Measurements from ENCODE around the gene CD83.
"Not testable (repeated sequence)": the region's sequence is repeated elsewhere in the genome, so short reads cannot be mapped to it uniquely, and the experiment has no call there.

The CD83 gene

GRCh38 chr6:14117158-14118090 lies at the start of gene CD83:
CD83 (plus strand) TSS chr6:14117772; CDS start chr6:14117812, 40 bp downstream.
- DNase-seq (ENCODE audit: insufficient read length, low spot score) (peak; percentile 94), FAIRE-seq (no peak)
- peak; percentile 51 for TF ChIP-seq POLR2A (IDR thresholded peaks at IDR 0.05; ENCODE audit: low read depth, low read length)

GRCh38 chr6:14068133-14068532 lies 49.4 kb upstream of the CD83 start:
- DNase-seq (ENCODE audit: insufficient read length, low spot score), result peak; percentile 38
- TF ChIP-seq POLR2A (IDR thresholded peaks at IDR 0.05; ENCODE audit: low read depth, low read length), result no peak
- no peak for FAIRE-seq

- no peak for FAIRE-seq
These were observed 48.9 kb upstream of the CD83 start for GRCh38 chr6:14068623-14069022.

GRCh38 chr6:14070457-14070856 lies 47.1 kb upstream of the CD83 start:
- TF ChIP-seq POLR2A (IDR thresholded peaks at IDR 0.05; ENCODE audit: low read depth, low read length), result no peak
- FAIRE-seq, result no peak

More at GRCh38 chr6:14068623-14069022, 48.9 kb upstream of the CD83 start:
- no peak for DNase-seq (ENCODE audit: insufficient read length, low spot score)
- no peak for TF ChIP-seq POLR2A (IDR thresholded peaks at IDR 0.05; ENCODE audit: low read depth, low read length)

GRCh38 chr6:14072084-14072483 lies 45.5 kb upstream of the CD83 start:
- TF ChIP-seq POLR2A (IDR thresholded peaks at IDR 0.05; ENCODE audit: low read depth, low read length), result no peak
- no peak for FAIRE-seq
- DNase-seq (ENCODE audit: insufficient read length, low spot score), result no peak

More at GRCh38 chr6:14070457-14070856, 47.1 kb upstream of the CD83 start:
- DNase-seq (ENCODE audit: insufficient read length, low spot score), result no peak

GRCh38 chr6:14073561-14074354 lies 43.8 kb upstream of the CD83 start:
- not testable (repeated sequence) for FAIRE-seq

GRCh38 chr6:14074476-14075094 lies 43.0 kb upstream of the CD83 start:
- FAIRE-seq (no peak), DNase-seq (ENCODE audit: insufficient read length, low spot score) (no peak)
- no peak for TF ChIP-seq POLR2A (IDR thresholded peaks at IDR 0.05; ENCODE audit: low read depth, low read length)

More at GRCh38 chr6:14073561-14074354, 43.8 kb upstream of the CD83 start:
- not testable (repeated sequence) for DNase-seq (ENCODE audit: insufficient read length, low spot score)

GRCh38 chr6:14075095-14075503 lies 42.5 kb upstream of the CD83 start:
- TF ChIP-seq POLR2A (IDR thresholded peaks at IDR 0.05; ENCODE audit: low read depth, low read length), result no peak
- peak; percentile 62 for FAIRE-seq
- DNase-seq (ENCODE audit: insufficient read length, low spot score), result peak; percentile 19

- DNase-seq (ENCODE audit: insufficient read length, low spot score) (no peak), FAIRE-seq (no peak)
- TF ChIP-seq POLR2A (IDR thresholded peaks at IDR 0.05; ENCODE audit: low read depth, low read length), result no peak
These were observed 40.2 kb upstream of the CD83 start for GRCh38 chr6:14077193-14077867.

- no peak for TF ChIP-seq POLR2A (IDR thresholded peaks at IDR 0.05; ENCODE audit: low read depth, low read length)
- peak; percentile 17 for DNase-seq (ENCODE audit: insufficient read length, low spot score)
These were observed 38.1 kb upstream of the CD83 start for GRCh38 chr6:14079433-14079832.

GRCh38 chr6:14079971-14080370 lies 37.6 kb upstream of the CD83 start:
- no peak for DNase-seq (ENCODE audit: insufficient read length, low spot score)
- TF ChIP-seq POLR2A (IDR thresholded peaks at IDR 0.05; ENCODE audit: low read depth, low read length), result no peak
- no peak for FAIRE-seq

More at GRCh38 chr6:14079433-14079832, 38.1 kb upstream of the CD83 start:
- FAIRE-seq, result peak; percentile 55

- DNase-seq (ENCODE audit: insufficient read length, low spot score), result no peak
- FAIRE-seq, result no peak
- TF ChIP-seq POLR2A (IDR thresholded peaks at IDR 0.05; ENCODE audit: low read depth, low read length), result no peak
These were observed 36.4 kb upstream of the CD83 start for GRCh38 chr6:14081126-14081525.

- no peak for TF ChIP-seq POLR2A (IDR thresholded peaks at IDR 0.05; ENCODE audit: low read depth, low read length)
- DNase-seq (ENCODE audit: insufficient read length, low spot score), result no peak
- FAIRE-seq, result no peak
These were observed 34.8 kb upstream of the CD83 start for GRCh38 chr6:14082771-14083170.
